ENCODE results near the gene UNC5A. TPM values are rescaled to one million over a fixed set of nuclear protein-coding genes. Genes with fewer than 3 reads are reported as not detected.

Gene UNC5A
- polyA plus RNA-seq, 4 donors = 0.15 to 0.63 TPM; not detected in 2

DNA sequence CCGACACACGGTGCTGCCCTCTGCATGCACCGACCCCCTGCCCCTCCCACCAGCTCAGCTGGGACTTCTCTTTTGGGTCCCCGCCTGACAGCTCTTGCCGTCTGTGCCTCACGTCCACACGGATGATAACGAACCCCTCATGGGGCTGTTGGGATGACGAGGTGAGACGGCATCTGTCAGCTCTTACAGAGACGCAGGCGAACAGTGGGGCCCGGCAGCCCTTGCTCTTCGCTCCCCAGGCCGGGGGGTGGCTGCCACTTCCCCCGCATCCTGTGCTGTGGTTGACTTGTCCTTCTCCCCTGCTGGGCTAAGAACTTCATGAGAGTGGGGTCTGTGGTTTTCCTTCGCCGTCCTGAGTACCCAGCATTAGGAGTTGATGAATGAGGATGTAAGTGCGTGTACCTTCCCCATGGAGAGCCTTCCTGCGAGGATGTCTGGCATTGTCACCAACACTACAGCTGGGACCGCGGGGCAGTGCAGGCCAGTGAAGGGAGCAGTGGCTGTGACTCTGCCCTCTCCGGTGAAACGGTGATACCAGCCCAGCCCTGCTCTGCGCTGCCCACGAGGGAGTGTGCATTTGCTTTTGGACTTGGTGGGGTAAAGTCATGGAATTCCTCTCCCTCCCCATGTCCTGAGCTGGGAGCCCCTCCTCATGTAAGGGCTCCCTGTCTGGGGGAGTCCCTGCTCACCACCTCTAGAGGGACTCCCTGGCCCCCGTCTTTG, 65.6 kb downstream of the UNC5A start:
- H3K4me1 ChIP-seq (ENCODE audit: control insufficient read depth in 3 of 3, insufficient read depth in 2 of 3, low read depth in 1 of 3, low read length in 2 of 3) = no peaks in the 10 kb centered on the region
- H3K27ac ChIP-seq (ENCODE audit: low read depth in 1 of 3, low read length in 2 of 3) = no peak overlapping the region
- no peaks in the 10 kb centered on the region for H3K9me3 ChIP-seq (ENCODE audit: control insufficient read depth in 2 of 2, insufficient read depth in 1 of 2, low read depth in 1 of 2, low read length in 1 of 2)
- H3K4me3 ChIP-seq (ENCODE audit: low read depth in 1 of 3, low read length in 3 of 3) = no peak overlapping the region
- DNase-seq = no peak
- peaks cover 0 to 28% (median 11%) of the 10 kb centered on the region in 3 donors for H3K27me3 ChIP-seq (ENCODE audit: control insufficient read depth in 3 of 3, insufficient read depth in 3 of 3, low read length in 3 of 3)
- no peak for FAIRE-seq
- WGBS, 3 donors = 35 to 45% (median 36%) methylated on average over 27 of the region's 27 CpGs
- H3K36me3 ChIP-seq (ENCODE audit: control insufficient read depth in 3 of 3, insufficient read depth in 2 of 3, low read depth in 1 of 3, low read length in 3 of 3) = no peaks in the 10 kb centered on the region

DNA sequence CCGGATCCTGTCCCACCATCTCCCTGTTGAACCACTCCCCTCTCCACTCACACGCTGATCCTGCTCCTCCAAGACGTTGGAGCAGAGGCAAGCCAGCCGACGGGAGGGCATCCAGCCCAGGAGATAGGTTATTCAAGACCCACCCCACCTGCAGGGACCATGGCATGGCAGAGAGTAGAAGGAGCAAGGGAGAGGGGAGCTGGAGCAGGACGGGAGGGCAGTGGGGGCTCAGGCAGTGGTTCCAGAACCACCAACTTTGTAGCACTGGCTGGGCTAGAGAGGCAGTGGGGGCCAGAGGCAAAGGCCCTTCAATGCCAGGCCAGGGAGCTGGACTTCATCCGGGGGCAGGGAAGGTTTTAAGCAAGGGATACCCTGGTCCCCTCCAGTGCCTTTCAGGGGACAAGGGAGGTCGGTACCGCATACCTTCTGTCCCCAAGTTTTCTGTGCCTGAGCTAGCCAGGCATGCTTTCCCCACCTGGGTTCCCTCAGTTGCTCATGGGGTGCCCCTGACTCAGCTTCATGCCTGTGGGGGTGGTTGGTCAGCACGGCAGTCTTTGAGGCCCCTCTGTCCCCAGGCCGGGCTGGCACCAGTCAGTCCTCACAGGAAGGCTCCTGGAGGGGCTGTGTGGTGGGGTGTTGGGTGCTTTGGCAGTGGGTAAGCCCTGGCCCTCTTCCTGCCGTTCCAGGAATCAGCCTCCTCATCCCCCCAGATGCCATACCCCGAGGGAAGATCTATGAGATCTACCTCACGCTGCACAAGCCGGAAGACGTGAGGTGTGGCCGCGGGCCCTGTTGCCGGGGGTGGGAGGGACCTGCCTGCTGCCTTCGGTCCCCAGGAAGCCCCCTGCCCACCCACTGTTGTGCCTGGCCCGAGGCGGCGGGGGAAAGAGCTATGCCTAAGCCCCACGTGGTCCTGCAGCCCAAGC, 66.4 kb downstream of the UNC5A start:
- no peak overlapping the region for H3K27ac ChIP-seq (ENCODE audit: low read depth in 1 of 3, low read length in 2 of 3)
- no peaks in the 10 kb centered on the region for H3K36me3 ChIP-seq (ENCODE audit: control insufficient read depth in 3 of 3, insufficient read depth in 2 of 3, low read depth in 1 of 3, low read length in 3 of 3)
- no peak for FAIRE-seq
- H3K4me3 ChIP-seq (ENCODE audit: low read depth in 1 of 3, low read length in 3 of 3) = no peak overlapping the region
- WGBS, 3 donors = 67 to 74% (median 68%) methylated on average over 21 to 24 of the region's 24 CpGs
- H3K4me1 ChIP-seq (ENCODE audit: control insufficient read depth in 3 of 3, insufficient read depth in 2 of 3, low read depth in 1 of 3, low read length in 2 of 3) = no peaks in the 10 kb centered on the region
- no peak for DNase-seq
- peaks cover 0 to 28% (median 11%) of the 10 kb centered on the region in 3 donors for H3K27me3 ChIP-seq (ENCODE audit: control insufficient read depth in 3 of 3, insufficient read depth in 3 of 3, low read length in 3 of 3)
- no peaks in the 10 kb centered on the region for H3K9me3 ChIP-seq (ENCODE audit: control insufficient read depth in 2 of 2, insufficient read depth in 1 of 2, low read depth in 1 of 2, low read length in 1 of 2)

DNA sequence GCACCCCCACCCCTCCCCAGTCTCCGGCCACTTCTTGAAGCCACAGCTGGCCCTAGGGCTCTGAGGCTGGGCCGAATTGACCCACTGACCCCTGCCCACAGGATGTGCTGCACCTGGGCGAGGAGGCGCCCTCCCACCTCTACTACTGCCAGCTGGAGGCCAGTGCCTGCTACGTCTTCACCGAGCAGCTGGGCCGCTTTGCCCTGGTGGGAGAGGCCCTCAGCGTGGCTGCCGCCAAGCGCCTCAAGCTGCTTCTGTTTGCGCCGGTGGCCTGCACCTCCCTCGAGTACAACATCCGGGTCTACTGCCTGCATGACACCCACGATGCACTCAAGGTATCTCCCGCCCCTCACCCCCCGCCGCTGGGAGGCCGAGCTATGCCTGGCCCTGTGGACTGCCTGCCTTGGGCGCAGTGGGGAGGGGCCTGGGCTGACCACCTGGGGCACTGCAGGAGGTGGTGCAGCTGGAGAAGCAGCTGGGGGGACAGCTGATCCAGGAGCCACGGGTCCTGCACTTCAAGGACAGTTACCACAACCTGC, 67.5 kb downstream of the UNC5A start:
- Histone ChIP-seq H3K27ac (ENCODE audit: low read depth in 1 of 3, low read length in 2 of 3) (no peak overlapping the region), H3K27me3 (ENCODE audit: control insufficient read depth in 3 of 3, insufficient read depth in 3 of 3, low read length in 3 of 3) (peaks cover 0 to 28% (median 11%) of the 10 kb centered on the region in 3 donors), H3K36me3 (ENCODE audit: control insufficient read depth in 3 of 3, insufficient read depth in 2 of 3, low read depth in 1 of 3, low read length in 3 of 3) (no peaks in the 10 kb centered on the region), H3K4me1 (ENCODE audit: control insufficient read depth in 3 of 3, insufficient read depth in 2 of 3, low read depth in 1 of 3, low read length in 2 of 3) (no peaks in the 10 kb centered on the region), H3K9me3 (ENCODE audit: control insufficient read depth in 2 of 2, insufficient read depth in 1 of 2, low read depth in 1 of 2, low read length in 1 of 2) (no peaks in the 10 kb centered on the region), H3K4me3 (ENCODE audit: low read depth in 1 of 3, low read length in 3 of 3) (no peak overlapping the region)
- WGBS, 3 donors = 65 to 71% (median 69%) methylated on average over 19 to 21 of the region's 21 CpGs
- DNase-seq (no peak), FAIRE-seq (no peak)

DNA sequence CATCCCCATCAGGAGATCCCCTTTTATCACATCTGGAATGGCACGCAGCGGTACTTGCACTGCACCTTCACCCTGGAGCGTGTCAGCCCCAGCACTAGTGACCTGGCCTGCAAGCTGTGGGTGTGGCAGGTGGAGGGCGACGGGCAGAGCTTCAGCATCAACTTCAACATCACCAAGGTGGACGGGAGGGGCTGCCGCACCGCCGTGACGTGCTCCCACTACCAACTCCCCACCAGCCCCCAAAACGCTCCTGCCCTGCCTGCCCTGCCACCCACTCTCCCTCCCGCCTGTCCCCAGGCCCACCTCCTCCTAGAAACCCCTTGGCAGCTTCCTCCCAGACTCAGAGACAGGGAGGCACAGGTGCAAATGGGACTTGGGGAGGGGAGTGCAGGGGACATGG, 68.1 kb downstream of the UNC5A start:
- H3K4me1 ChIP-seq (ENCODE audit: control insufficient read depth in 3 of 3, insufficient read depth in 2 of 3, low read depth in 1 of 3, low read length in 2 of 3) = no peaks in the 10 kb centered on the region
- H3K27ac ChIP-seq (ENCODE audit: low read depth in 1 of 3, low read length in 2 of 3) = no peak overlapping the region
- DNase-seq (no peak), FAIRE-seq (no peak)
- peaks cover 0 to 27% (median 11%) of the 10 kb centered on the region in 3 donors for H3K27me3 ChIP-seq (ENCODE audit: control insufficient read depth in 3 of 3, insufficient read depth in 3 of 3, low read length in 3 of 3)
- no peaks in the 10 kb centered on the region for H3K36me3 ChIP-seq (ENCODE audit: control insufficient read depth in 3 of 3, insufficient read depth in 2 of 3, low read depth in 1 of 3, low read length in 3 of 3)
- no peaks in the 10 kb centered on the region for H3K9me3 ChIP-seq (ENCODE audit: control insufficient read depth in 2 of 2, insufficient read depth in 1 of 2, low read depth in 1 of 2, low read length in 1 of 2)
- WGBS, 3 donors = 51 to 81% (median 64%) methylated on average over 12 of the region's 12 CpGs
- H3K4me3 ChIP-seq (ENCODE audit: low read depth in 1 of 3, low read length in 3 of 3) = no peak overlapping the region

DNA sequence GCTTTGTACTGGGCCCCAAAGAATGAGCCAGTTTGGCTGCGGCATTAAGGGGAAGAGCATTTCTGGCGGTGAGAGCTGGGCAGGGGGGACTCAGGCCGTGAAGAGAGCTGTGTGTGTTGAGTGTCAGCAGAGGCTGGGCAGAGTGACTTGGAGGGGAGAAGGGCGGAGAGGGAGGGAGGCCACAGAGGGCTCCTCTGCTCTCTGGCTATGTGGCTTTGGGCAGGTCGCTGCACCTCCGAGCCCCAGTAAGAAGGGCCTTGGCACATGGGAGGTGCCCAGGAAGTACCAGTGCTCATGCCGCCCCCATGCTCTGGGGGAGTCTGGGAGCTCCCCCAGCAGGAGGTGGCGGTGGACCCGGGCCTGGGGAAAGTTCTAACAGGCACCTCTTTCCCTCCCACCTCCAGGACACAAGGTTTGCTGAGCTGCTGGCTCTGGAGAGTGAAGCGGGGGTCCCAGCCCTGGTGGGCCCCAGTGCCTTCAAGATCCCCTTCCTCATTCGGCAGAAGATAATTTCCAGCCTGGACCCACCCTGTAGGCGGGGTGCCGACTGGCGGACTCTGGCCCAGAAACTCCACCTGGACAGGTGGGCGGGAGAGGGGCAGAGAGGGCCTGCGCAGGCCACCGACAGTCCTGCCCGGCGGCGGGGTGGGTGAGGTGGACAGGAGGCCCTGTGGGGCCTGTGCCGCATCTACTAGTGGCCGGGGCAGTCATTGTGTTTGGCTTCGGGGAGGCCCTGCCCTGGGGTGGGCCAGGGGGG, 68.7 kb downstream of the UNC5A start:
- FAIRE-seq (no peak), DNase-seq (no peak)
- no peaks in the 10 kb centered on the region for H3K36me3 ChIP-seq (ENCODE audit: control insufficient read depth in 3 of 3, insufficient read depth in 2 of 3, low read depth in 1 of 3, low read length in 3 of 3)
- H3K4me3 ChIP-seq (ENCODE audit: low read depth in 1 of 3, low read length in 3 of 3) = no peak overlapping the region
- H3K4me1 ChIP-seq (ENCODE audit: control insufficient read depth in 3 of 3, insufficient read depth in 2 of 3, low read depth in 1 of 3, low read length in 2 of 3) = no peaks in the 10 kb centered on the region
- H3K9me3 ChIP-seq (ENCODE audit: control insufficient read depth in 2 of 2, insufficient read depth in 1 of 2, low read depth in 1 of 2, low read length in 1 of 2) = no peaks in the 10 kb centered on the region
- H3K27me3 ChIP-seq (ENCODE audit: control insufficient read depth in 3 of 3, insufficient read depth in 3 of 3, low read length in 3 of 3) = peaks cover 0 to 24% (median 10%) of the 10 kb centered on the region in 3 donors
- WGBS, 3 donors = 29 to 69% (median 61%) methylated on average over 22 to 23 of the region's 23 CpGs
- no peak overlapping the region for H3K27ac ChIP-seq (ENCODE audit: low read depth in 1 of 3, low read length in 2 of 3)

DNA sequence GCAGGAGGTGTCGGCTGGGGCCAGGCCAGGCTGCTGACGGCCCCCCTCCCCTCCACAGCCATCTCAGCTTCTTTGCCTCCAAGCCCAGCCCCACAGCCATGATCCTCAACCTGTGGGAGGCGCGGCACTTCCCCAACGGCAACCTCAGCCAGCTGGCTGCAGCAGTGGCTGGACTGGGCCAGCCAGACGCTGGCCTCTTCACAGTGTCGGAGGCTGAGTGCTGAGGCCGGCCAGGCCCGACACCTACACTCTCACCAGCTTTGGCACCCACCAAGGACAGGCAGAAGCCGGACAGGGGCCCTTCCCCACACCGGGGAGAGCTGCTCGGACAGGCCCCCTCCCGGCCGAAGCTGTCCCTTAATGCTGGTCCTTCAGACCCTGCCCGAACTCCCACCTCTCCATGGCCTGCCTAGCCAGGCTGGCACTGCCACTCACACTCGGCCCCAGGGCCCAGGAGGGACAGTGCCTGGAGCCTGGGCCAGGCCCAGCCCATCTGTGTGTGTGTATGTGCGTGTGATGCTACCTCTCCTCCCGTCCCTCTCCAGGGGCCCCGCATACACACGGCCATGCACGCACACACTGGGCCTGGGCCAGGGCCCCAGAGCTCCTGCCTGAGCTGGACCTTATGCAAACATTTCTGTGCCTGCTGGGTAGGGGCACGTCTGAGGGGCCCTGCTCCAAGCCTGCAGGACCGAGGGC, 69.5 kb downstream of the UNC5A start:
- no peaks in the 10 kb centered on the region for H3K4me1 ChIP-seq (ENCODE audit: control insufficient read depth in 3 of 3, insufficient read depth in 2 of 3, low read depth in 1 of 3, low read length in 2 of 3)
- no peak overlapping the region for H3K4me3 ChIP-seq (ENCODE audit: low read depth in 1 of 3, low read length in 3 of 3)
- DNase-seq (no peak), FAIRE-seq (no peak)
- no peak overlapping the region for H3K27ac ChIP-seq (ENCODE audit: low read depth in 1 of 3, low read length in 2 of 3)
- 60 to 70% (median 61%) methylated on average over 22 to 23 of the region's 23 CpGs for WGBS, 3 donors
- H3K36me3 ChIP-seq (ENCODE audit: control insufficient read depth in 3 of 3, insufficient read depth in 2 of 3, low read depth in 1 of 3, low read length in 3 of 3) = no peaks in the 10 kb centered on the region
- H3K27me3 ChIP-seq (ENCODE audit: control insufficient read depth in 3 of 3, insufficient read depth in 3 of 3, low read length in 3 of 3) = peaks cover 0 to 21% (median 6%) of the 10 kb centered on the region in 3 donors
- H3K9me3 ChIP-seq (ENCODE audit: control insufficient read depth in 2 of 2, insufficient read depth in 1 of 2, low read depth in 1 of 2, low read length in 1 of 2) = no peaks in the 10 kb centered on the region

DNA sequence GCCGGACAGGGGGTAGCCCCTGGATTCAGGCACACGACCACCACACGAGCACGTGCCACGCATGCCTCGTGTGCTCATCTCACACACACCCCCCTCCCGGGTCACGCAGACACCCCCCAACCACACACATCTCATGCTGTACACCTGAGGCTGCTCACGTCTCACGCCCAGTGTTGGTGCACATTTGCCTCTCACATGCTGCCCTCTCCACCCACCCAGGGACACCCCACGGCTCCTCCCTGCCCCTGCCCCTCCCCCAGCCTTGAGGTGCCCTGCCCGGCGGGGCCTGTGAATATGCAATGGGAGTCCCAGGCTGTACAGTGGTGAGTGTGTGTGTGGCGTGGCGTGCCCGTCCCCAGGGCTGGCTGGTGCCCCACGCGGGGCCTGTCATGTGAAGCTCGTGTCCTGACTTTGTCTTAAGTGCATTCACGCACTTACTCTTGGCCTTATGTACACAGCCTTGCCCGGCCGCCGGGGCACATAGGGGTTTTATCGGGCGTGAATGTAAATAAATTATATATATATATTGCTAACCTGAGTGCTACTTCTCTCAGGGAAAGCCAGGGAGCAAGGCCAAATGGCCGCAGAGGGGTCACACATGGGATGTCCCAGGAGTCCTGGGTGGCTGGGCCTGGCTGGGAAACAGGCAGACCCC, 70.1 kb downstream of the UNC5A start:
- H3K27ac ChIP-seq (ENCODE audit: low read depth in 1 of 3, low read length in 2 of 3) = no peak overlapping the region
- no peak overlapping the region for H3K4me3 ChIP-seq (ENCODE audit: low read depth in 1 of 3, low read length in 3 of 3)

More for the DNA sequence above, 70.1 kb downstream of the UNC5A start:
- peaks cover 0 to 14% (median 6%) of the 10 kb centered on the region in 3 donors for H3K27me3 ChIP-seq (ENCODE audit: control insufficient read depth in 3 of 3, insufficient read depth in 3 of 3, low read length in 3 of 3)
- no peaks in the 10 kb centered on the region for H3K4me1 ChIP-seq (ENCODE audit: control insufficient read depth in 3 of 3, insufficient read depth in 2 of 3, low read depth in 1 of 3, low read length in 2 of 3)
- FAIRE-seq (no peak), DNase-seq (no peak)
- WGBS, 3 donors = 78 to 87% (median 84%) methylated on average over 26 of the region's 26 CpGs
- H3K9me3 ChIP-seq (ENCODE audit: control insufficient read depth in 2 of 2, insufficient read depth in 1 of 2, low read depth in 1 of 2, low read length in 1 of 2) = no peaks in the 10 kb centered on the region
- H3K36me3 ChIP-seq (ENCODE audit: control insufficient read depth in 3 of 3, insufficient read depth in 2 of 3, low read depth in 1 of 3, low read length in 3 of 3) = no peaks in the 10 kb centered on the region
